Natural killer cell treated with Interleukin-12 subunit alpha and Interleukin-12 subunit beta and Interleukin-15 and Interleukin-18, amount 100 ng/mL, for 72 hours (primary cell): ENCODE results near the gene DAPL1. TPM values are rescaled to one million over a fixed set of nuclear protein-coding genes. Genes with fewer than 3 reads are reported as not detected.

Source experiments
- ATAC-seq, 2 donors: fragments of 150-1000 bp; cut with Tn5 transposase in 1 of 2; sonication (Bioruptor Pico), chemical (Tn5 transposase) in 1 of 2; 2 replicates each; pipeline ENCODE4 v1.10.0; 2021
- DNase-seq: peaks from one replicate; pipeline ENCODE4 v3.0.0; 2022; ENCODE audit warnings: low spot score
- H3K27ac Mint-ChIP-seq, 2 donors: 1 replicate in 1 of 2; 2 replicates in 1 of 2; pipeline ENCODE4 v1.8.0; 2022; ENCODE audit warnings: mixed read lengths in 2 of 2, mild to moderate bottlenecking in 1 of 2, moderate library complexity in 1 of 2
- H3K27me3 Mint-ChIP-seq, 2 donors: 1 replicate in 1 of 2; 2 replicates in 1 of 2; pipeline ENCODE4 v1.8.0; 2022; ENCODE audit warnings: mixed read lengths in 2 of 2
- H3K36me3 Mint-ChIP-seq: one replicate; pipeline ENCODE4 v1.8.0; 2022; ENCODE audit warnings: mixed read lengths
- H3K4me1 Mint-ChIP-seq, 2 donors: 1 replicate in 1 of 2; 2 replicates in 1 of 2; pipeline ENCODE4 v1.8.0; 2022; ENCODE audit warnings: low read depth in 2 of 2, mixed read lengths in 2 of 2, mild to moderate bottlenecking in 1 of 2
- H3K4me3 Mint-ChIP-seq: one replicate; pipeline ENCODE4 v1.8.0; 2022; ENCODE audit warnings: mixed read lengths
- H3K9me3 Mint-ChIP-seq: 2 replicates; pipeline ENCODE4 v1.8.0; 2022; ENCODE audit warnings: mixed read lengths
- total RNA-seq, 2 donors: library from RNA; stranded (reverse); gene quantifications; one replicate each; pipeline ENCODE4 v1.2.3, GENCODE V29; 2022

DAPL1 gene
- not detected for total RNA-seq

- Mint-ChIP-seq H3K27ac (no peak within 1 kb of the TSS), H3K27me3 (peaks cover 7 to 10% of the 10 kb centered on the region in 2 donors), H3K9me3 (no peaks in the 10 kb centered on the region), H3K4me1 (no peaks in the 10 kb centered on the region), H3K36me3 (no peaks in the 10 kb centered on the region), H3K4me3 (no peak within 1 kb of the TSS)
- ATAC-seq = peak in 1 of 2 donors; percentile 57
- no peak for DNase-seq
These were observed at the start of gene DAPL1 for GRCh38 chr2:158795195-158795924. Gene DAPL1, plus strand, starts transcription at chr2:158795317. Its CDS starts 56 bp downstream, at chr2:158795373.

- H3K27ac Mint-ChIP-seq = no peak overlapping the region
- no peaks in the 10 kb centered on the region for H3K36me3 Mint-ChIP-seq
- DNase-seq = no peak
- ATAC-seq = no peak
- H3K27me3 Mint-ChIP-seq = peaks cover 31 to 38% of the 10 kb centered on the region in 2 donors
- H3K4me3 Mint-ChIP-seq = no peak overlapping the region
- no peaks in the 10 kb centered on the region for H3K9me3 Mint-ChIP-seq
- peaks cover 6 to 7% of the 10 kb centered on the region in 2 donors for H3K4me1 Mint-ChIP-seq
These were observed 49.2 kb upstream of the DAPL1 start for GRCh38 chr2:158745866-158746382.

GRCh38 chr2:158746488-158746887 lies 48.6 kb upstream of the DAPL1 start:
- no peak overlapping the region for H3K27ac Mint-ChIP-seq
- DNase-seq (no peak), ATAC-seq (no peak)
- peaks cover 33 to 43% of the 10 kb centered on the region in 2 donors for H3K27me3 Mint-ChIP-seq
- no peak overlapping the region for H3K4me3 Mint-ChIP-seq
- no peaks in the 10 kb centered on the region for H3K9me3 Mint-ChIP-seq
- H3K36me3 Mint-ChIP-seq = no peaks in the 10 kb centered on the region
- peaks cover 6 to 7% of the 10 kb centered on the region in 2 donors for H3K4me1 Mint-ChIP-seq

- no peaks in the 10 kb centered on the region for H3K36me3 Mint-ChIP-seq
- H3K9me3 Mint-ChIP-seq = no peaks in the 10 kb centered on the region
- no peak overlapping the region for H3K27ac Mint-ChIP-seq
- peaks cover 6 to 7% of the 10 kb centered on the region in 2 donors for H3K4me1 Mint-ChIP-seq
- peaks cover 33 to 49% of the 10 kb centered on the region in 2 donors for H3K27me3 Mint-ChIP-seq
- no peak overlapping the region for H3K4me3 Mint-ChIP-seq
- no peak for DNase-seq
- ATAC-seq = no peak
These were observed 47.8 kb upstream of the DAPL1 start for GRCh38 chr2:158747281-158747680.

GRCh38 chr2:158748926-158749590 lies 46.1 kb upstream of the DAPL1 start:
- no peak for DNase-seq
- Mint-ChIP-seq H3K9me3 (no peaks in the 10 kb centered on the region), H3K27ac (no peak overlapping the region), H3K4me3 (no peak overlapping the region), H3K27me3 (peaks cover 34 to 61% of the 10 kb centered on the region in 2 donors), H3K36me3 (no peaks in the 10 kb centered on the region), H3K4me1 (peaks cover 2 to 4% of the 10 kb centered on the region in 2 donors)
- no peak for ATAC-seq

GRCh38 chr2:158750458-158751125 lies 44.5 kb upstream of the DAPL1 start:
- H3K36me3 Mint-ChIP-seq = no peaks in the 10 kb centered on the region
- H3K27ac Mint-ChIP-seq = no peak overlapping the region
- peaks cover 30 to 56% of the 10 kb centered on the region in 2 donors for H3K27me3 Mint-ChIP-seq
- no peak overlapping the region for H3K4me3 Mint-ChIP-seq
- ATAC-seq (peak in 1 of 2 donors; percentile 21), DNase-seq (no peak)
- peaks cover 0 to 3% of the 10 kb centered on the region in 2 donors for H3K4me1 Mint-ChIP-seq
- no peaks in the 10 kb centered on the region for H3K9me3 Mint-ChIP-seq

GRCh38 chr2:158753641-158754611 lies 41.2 kb upstream of the DAPL1 start:
- H3K9me3 Mint-ChIP-seq = no peaks in the 10 kb centered on the region
- ATAC-seq (peak in 1 of 2 donors; percentile 55), DNase-seq (no peak)
- H3K27me3 Mint-ChIP-seq = peaks cover 16 to 33% of the 10 kb centered on the region in 2 donors
- peaks cover 0 to 3% of the 10 kb centered on the region in 2 donors for H3K4me1 Mint-ChIP-seq
- H3K4me3 Mint-ChIP-seq = no peak overlapping the region
- no peak overlapping the region for H3K27ac Mint-ChIP-seq
- H3K36me3 Mint-ChIP-seq = no peaks in the 10 kb centered on the region

- H3K27ac Mint-ChIP-seq = no peak overlapping the region
- H3K4me3 Mint-ChIP-seq = no peak overlapping the region
- peaks cover 11 to 29% of the 10 kb centered on the region in 2 donors for H3K27me3 Mint-ChIP-seq
- DNase-seq (no peak), ATAC-seq (no peak)
- H3K9me3 Mint-ChIP-seq = no peaks in the 10 kb centered on the region
- no peaks in the 10 kb centered on the region for H3K36me3 Mint-ChIP-seq
- H3K4me1 Mint-ChIP-seq = peaks cover 0 to 3% of the 10 kb centered on the region in 2 donors
These were observed 39.6 kb upstream of the DAPL1 start for GRCh38 chr2:158755310-158756087.

- DNase-seq = no peak
- Mint-ChIP-seq H3K27ac (no peak overlapping the region), H3K4me1 (peaks cover 0 to 3% of the 10 kb centered on the region in 2 donors), H3K36me3 (no peaks in the 10 kb centered on the region), H3K4me3 (no peak overlapping the region), H3K9me3 (no peaks in the 10 kb centered on the region), H3K27me3 (peaks cover 8 to 23% of the 10 kb centered on the region in 2 donors)
- ATAC-seq = no peak
These were observed 38.8 kb upstream of the DAPL1 start for GRCh38 chr2:158756331-158756730.

- Mint-ChIP-seq H3K27ac (no peak overlapping the region), H3K36me3 (no peaks in the 10 kb centered on the region), H3K27me3 (peaks cover 7 to 19% of the 10 kb centered on the region in 2 donors), H3K9me3 (no peaks in the 10 kb centered on the region), H3K4me1 (peaks cover 0 to 7% of the 10 kb centered on the region in 2 donors), H3K4me3 (no peak overlapping the region)
- no peak for DNase-seq
- ATAC-seq = no peak
These were observed 38.1 kb upstream of the DAPL1 start for GRCh38 chr2:158756976-158757375.

GRCh38 chr2:158760887-158761286 lies 34.2 kb upstream of the DAPL1 start:
- ATAC-seq (no peak), DNase-seq (no peak)
- H3K27me3 Mint-ChIP-seq = no peaks in the 10 kb centered on the region
- peaks cover 2% of the 10 kb centered on the region for H3K9me3 Mint-ChIP-seq
- H3K4me3 Mint-ChIP-seq = no peak overlapping the region
- no peaks in the 10 kb centered on the region for H3K36me3 Mint-ChIP-seq
- H3K4me1 Mint-ChIP-seq = peaks cover 0 to 4% of the 10 kb centered on the region in 2 donors
- no peak overlapping the region for H3K27ac Mint-ChIP-seq

- ATAC-seq = no peak
- Mint-ChIP-seq H3K9me3 (peaks cover 2% of the 10 kb centered on the region), H3K4me3 (no peak overlapping the region), H3K36me3 (no peaks in the 10 kb centered on the region), H3K4me1 (peaks cover 0 to 4% of the 10 kb centered on the region in 2 donors), H3K27me3 (no peaks in the 10 kb centered on the region), H3K27ac (no peak overlapping the region)
- no peak for DNase-seq
These were observed 33.5 kb upstream of the DAPL1 start for GRCh38 chr2:158761621-158762020.
